Hepatocyte (in vitro differentiated cells): ENCODE measurements around the gene TNIP3. TPM values are rescaled to one million over a fixed set of nuclear protein-coding genes. Genes with fewer than 3 reads are reported as not detected.

Source experiments
- DNase-seq: peaks from one replicate; pipeline ENCODE4 v3.0.0-alpha.2; 2016; ENCODE audit warnings: low spot score
- H2AFZ ChIP-seq: fragments of 200-600 bp; sonication (generic); 2 replicates; pipeline ENCODE4 v1.6.0; 2016; ENCODE audit warnings: antibody characterized with exemption, mild to moderate bottlenecking
- H3K27ac ChIP-seq: fragments of 200-600 bp; sonication (generic); 2 replicates; pipeline ENCODE4 v1.5.1; 2016; ENCODE audit warnings: mild to moderate bottlenecking
- H3K27me3 ChIP-seq: fragments of 200-600 bp; sonication (generic); 2 replicates; pipeline ENCODE4 v1.6.1; 2016
- H3K36me3 ChIP-seq: fragments of 200-600 bp; sonication (generic); replicated peaks from 2 replicates; pipeline ENCODE4 v1.5.1; 2016; ENCODE audit warnings: low read depth; ENCODE audit not compliant: insufficient read depth
- H3K4me1 ChIP-seq: fragments of 200-600 bp; sonication (generic); 2 replicates; pipeline ENCODE4 v1.5.1; 2016; ENCODE audit warnings: mild to moderate bottlenecking, moderate library complexity; ENCODE audit not compliant: insufficient read depth
- H3K4me2 ChIP-seq: fragments of 200-600 bp; sonication (generic); 2 replicates; pipeline ENCODE4 v1.6.0; 2016
- H3K4me3 ChIP-seq: fragments of 200-600 bp; sonication (generic); 2 replicates; pipeline ENCODE4 v1.5.1; 2016; ENCODE audit warnings: mild to moderate bottlenecking
- H3K79me2 ChIP-seq: fragments of 200-600 bp; sonication (generic); 2 replicates; pipeline ENCODE4 v1.6.0; 2017; ENCODE audit warnings: mild to moderate bottlenecking
- H3K9me2 ChIP-seq: fragments of 200-600 bp; sonication (generic); replicated peaks from 2 replicates; pipeline ENCODE4 v1.6.0; 2017; ENCODE audit warnings: mild to moderate bottlenecking; ENCODE audit not compliant: insufficient read depth
- H3K9me3 ChIP-seq: fragments of 200-600 bp; sonication (generic); 2 replicates; pipeline ENCODE4 v1.5.1; 2016; ENCODE audit warnings: low read depth, mild to moderate bottlenecking
- H4K20me1 ChIP-seq: fragments of 200-600 bp; sonication (generic); 2 replicates; pipeline ENCODE4 v1.6.0; 2016; ENCODE audit warnings: mild to moderate bottlenecking; ENCODE audit not compliant: insufficient read depth, poor library complexity, severe bottlenecking
- CTCF ChIP-seq: fragments of 200-600 bp; sonication (generic); IDR thresholded peaks from 2 replicates; pipeline ENCODE4 v1.5.1; 2016; ENCODE audit warnings: antibody characterized with exemption, mild to moderate bottlenecking; ENCODE audit not compliant: poor library complexity
- EZH2 ChIP-seq: fragments of 200-600 bp; sonication (generic); IDR thresholded peaks from 2 replicates; pipeline ENCODE4 v1.6.1; 2016; ENCODE audit warnings: antibody characterized with exemption, mild to moderate bottlenecking, borderline replicate concordance
- EZH2phosphoT487 ChIP-seq: fragments of 200-600 bp; sonication (generic); IDR thresholded peaks from one replicate; pipeline ENCODE4 v1.6.1; 2018; ENCODE audit warnings: antibody characterized with exemption, mild to moderate bottlenecking, low read depth, moderate library complexity; ENCODE audit not compliant: unreplicated experiment, severe bottlenecking
- WGBS: methylation state at CpG from one replicate; pipeline ENCODE4 v1.1.6; 2016; ENCODE audit warnings: low lambda C conversion rate; ENCODE audit errors: missing lambda C conversion rate; 5-methylcytosine and 5-hydroxymethylcytosine counted together
- polyA plus RNA-seq: library from polyadenylated mRNA; unstranded; fragments of >200 nt; fragmentation: Nextera tagmentation; extraction: Ambion mirVana; gene quantifications from 2 replicates; pipeline ENCODE4 v1.2.1, GENCODE V29; 2016
- total RNA-seq: library from RNA; depleted of rRNA; stranded (reverse); fragments of >200 nt; gene quantifications from 2 replicates; pipeline ENCODE4 v1.2.3, GENCODE V29; 2014

The TNIP3 gene
- total and polyA plus RNA-seq, 2 experiments from 2014 or later = 0.53 to 0.63 TPM

DNA sequence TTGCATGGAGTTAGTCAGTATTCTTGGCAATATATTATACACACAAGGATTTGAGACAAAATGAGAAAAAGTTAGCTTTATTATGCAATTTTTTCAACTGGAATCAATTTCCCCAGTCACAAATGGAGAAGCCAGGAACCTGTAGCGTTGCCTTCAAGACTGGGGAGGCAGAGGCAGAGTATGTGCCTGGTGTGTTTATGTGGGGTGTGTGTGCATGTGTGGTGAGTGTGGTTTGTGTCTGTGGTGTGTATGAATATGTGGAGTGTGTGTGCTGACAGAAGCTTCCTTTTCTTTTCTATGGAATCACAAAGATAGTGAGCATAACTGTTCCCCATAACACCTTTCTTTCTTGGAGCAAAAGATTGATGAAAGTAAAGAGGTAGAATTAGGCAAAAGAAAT is 37.0 kb downstream of the TNIP3 start:
- H3K9me3 ChIP-seq = no peaks in the 10 kb centered on the region
- H3K4me2 ChIP-seq = no peak overlapping the region
- no peak for TF ChIP-seq CTCF
- no peak for TF ChIP-seq EZH2
- H4K20me1 ChIP-seq = no peaks in the 10 kb centered on the region
- H3K4me1 ChIP-seq = no peaks in the 10 kb centered on the region
- H3K27me3 ChIP-seq = no peaks in the 10 kb centered on the region
- no peak overlapping the region for H3K27ac ChIP-seq
- 90% methylated on average over 1 of the region's 1 CpG for WGBS
- no peaks in the 10 kb centered on the region for H3K9me2 ChIP-seq
- H3K36me3 ChIP-seq = no peaks in the 10 kb centered on the region
- no peaks in the 10 kb centered on the region for H3K79me2 ChIP-seq
- no peak overlapping the region for H3K4me3 ChIP-seq
- H2AFZ ChIP-seq = no peak overlapping the region
- DNase-seq = no peak

- TF ChIP-seq CTCF = no peak
- Histone ChIP-seq H3K27me3 (no peaks in the 10 kb centered on the region), H3K4me2 (no peak overlapping the region), H3K4me1 (no peaks in the 10 kb centered on the region), H3K27ac (no peak overlapping the region), H3K9me3 (no peaks in the 10 kb centered on the region), H2AFZ (no peak overlapping the region), H4K20me1 (no peaks in the 10 kb centered on the region), H3K36me3 (no peaks in the 10 kb centered on the region), H3K79me2 (no peaks in the 10 kb centered on the region), H3K9me2 (no peaks in the 10 kb centered on the region), H3K4me3 (no peak overlapping the region)
- 94% methylated on average over 6 of the region's 6 CpGs for WGBS
- DNase-seq = no peak
Observed at GRCh38 chr4:121126449-121127006, 37.6 kb downstream of the TNIP3 start.

DNA sequence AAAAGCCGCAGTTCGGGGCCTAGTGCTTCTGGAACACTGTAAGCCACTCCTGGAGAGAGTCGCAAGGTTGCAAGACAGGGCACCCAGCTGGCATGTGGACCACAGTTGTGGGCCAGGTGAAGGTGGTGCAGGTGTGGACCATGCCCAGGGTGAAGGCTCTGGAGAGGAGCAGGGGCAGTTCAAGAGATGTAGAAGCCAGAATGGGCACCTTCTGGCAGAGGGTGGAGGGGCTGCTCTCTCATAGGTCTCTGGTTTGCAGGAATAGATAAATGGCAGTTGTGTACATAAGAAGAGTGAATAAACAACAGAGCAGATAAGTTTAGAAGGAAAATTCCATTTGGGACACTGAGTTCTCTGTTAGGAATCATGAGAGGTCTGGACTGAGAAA is 38.6 kb downstream of the TNIP3 start:
- Histone ChIP-seq H3K79me2 (no peaks in the 10 kb centered on the region), H3K36me3 (no peaks in the 10 kb centered on the region), H3K4me2 (no peak overlapping the region), H4K20me1 (no peaks in the 10 kb centered on the region), H3K4me3 (no peak overlapping the region), H3K9me3 (no peaks in the 10 kb centered on the region), H2AFZ (no peak overlapping the region), H3K27me3 (no peaks in the 10 kb centered on the region), H3K9me2 (no peaks in the 10 kb centered on the region), H3K4me1 (no peaks in the 10 kb centered on the region), H3K27ac (no peak overlapping the region)
- TF ChIP-seq EZH2phosphoT487 (no peak), CTCF (no peak)
- DNase-seq = no peak
- 86% methylated on average over 3 of the region's 3 CpGs for WGBS

DNA sequence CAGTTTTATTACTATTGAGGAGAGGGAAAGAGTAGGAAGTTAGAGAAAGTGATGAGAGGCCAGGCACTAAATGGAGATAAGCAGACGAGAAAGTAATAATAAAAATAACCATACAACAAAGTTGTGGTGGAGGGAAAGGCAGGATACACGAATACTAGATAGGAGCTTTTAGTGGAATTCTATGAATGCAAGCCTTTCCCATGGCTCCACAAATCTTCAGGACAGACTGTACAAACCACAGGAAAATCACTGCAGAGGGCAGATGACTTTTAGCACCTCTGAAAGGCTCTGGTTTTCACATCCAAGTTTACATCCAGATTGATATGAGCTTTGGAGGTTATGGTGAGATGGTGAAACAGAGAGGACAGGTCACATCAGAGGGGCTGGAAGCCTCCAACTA is 41.5 kb downstream of the TNIP3 start:
- no peak overlapping the region for H3K4me3 ChIP-seq
- H3K4me2 ChIP-seq = no peak overlapping the region
- no peaks in the 10 kb centered on the region for H3K27me3 ChIP-seq
- no peaks in the 10 kb centered on the region for H3K9me2 ChIP-seq
- no peaks in the 10 kb centered on the region for H3K9me3 ChIP-seq
- no peaks in the 10 kb centered on the region for H3K79me2 ChIP-seq
- no peaks in the 10 kb centered on the region for H3K4me1 ChIP-seq
- H3K27ac ChIP-seq = no peak overlapping the region
- TF ChIP-seq CTCF = no peak
- no peak for TF ChIP-seq EZH2phosphoT487
- WGBS = 42% methylated on average over 2 of the region's 2 CpGs
- no peaks in the 10 kb centered on the region for H4K20me1 ChIP-seq
- H2AFZ ChIP-seq = no peak overlapping the region
- H3K36me3 ChIP-seq = no peaks in the 10 kb centered on the region
- no peak for DNase-seq
